ENCODE results near the gene ZNF227.

GRCh38 chr19:44260695-44261446 lies 48.5 kb downstream of the ZNF227 start:
- TF ChIP-seq CTCF (conservative IDR thresholded peaks at IDR 0.05 in 1 of 2, IDR thresholded peaks at IDR 0.05 in 1 of 2; ENCODE audit: extremely low read depth in 1 of 2, insufficient read depth in 1 of 2, low read depth in 1 of 2, low read length in 2 of 2) (no peak), EZH2 (IDR thresholded peaks at IDR 0.05; ENCODE audit: borderline replicate concordance, low read length) (no peak)

All from mammary epithelial cell (primary cell).